HepG2 (cell line): ENCODE data around the gene CFAP300. TPM values are rescaled to one million over a fixed set of nuclear protein-coding genes. Genes with fewer than 3 reads are reported as not detected.

ENCODE experiments used
- ARID3A ChIP-seq: IDR thresholded peaks from 2 replicates; pipeline ENCODE4 v1.6.1; 2012; ENCODE audit warnings: low read depth, low read length, improper control_type of control experiment
- CHD4 ChIP-seq: fragments of 200-600 bp; sonication (generic); IDR thresholded peaks from 2 replicates; pipeline ENCODE4 v1.7.0; 2017; ENCODE audit warnings: mild to moderate bottlenecking, low read length, borderline replicate concordance
- GZF1 ChIP-seq: sonication (generic); formaldehyde crosslinking; IDR thresholded peaks from 2 replicates; pipeline ENCODE4 v1.5.1; 2020; ENCODE audit warnings: mild to moderate bottlenecking, missing genetic modification reagents
- HINFP ChIP-seq: sonication (generic); formaldehyde crosslinking; IDR thresholded peaks from 2 replicates; pipeline ENCODE4 v1.4.0; 2020; ENCODE audit warnings: low read depth, mild to moderate bottlenecking, missing genetic modification reagents
- HOXD1 ChIP-seq: sonication (generic); formaldehyde crosslinking; IDR thresholded peaks from 2 replicates; pipeline ENCODE4 v1.5.0; 2020; ENCODE audit warnings: missing genetic modification reagents
- KDM3A ChIP-seq: IDR thresholded peaks from 2 replicates; pipeline ENCODE4 v1.6.1; 2018; ENCODE audit warnings: low read depth, missing compliant biosample characterization
- SOX6 ChIP-seq, 2 experiments: fragments of 450-650 bp in 1 of 2; sonication (generic) in 1 of 2; formaldehyde crosslinking in 1 of 2; IDR thresholded peaks; 2 replicates each; pipeline versions ENCODE4 v1.4.0 to v1.6.1; 2017 to 2020; ENCODE audit warnings: antibody characterized with exemption in 1 of 2, mild to moderate bottlenecking in 1 of 2, missing genetic modification reagents in 1 of 2
- TBP ChIP-seq: sonication (generic); formaldehyde crosslinking; IDR thresholded peaks from 2 replicates; pipeline ENCODE4 v1.5.0; 2020; ENCODE audit warnings: missing genetic modification reagents
- TRIM24 ChIP-seq: sonication (generic); formaldehyde crosslinking; IDR thresholded peaks from 2 replicates; pipeline ENCODE4 v1.8.0; 2022; ENCODE audit warnings: mild to moderate bottlenecking, missing genetic modification reagents
- ZNF142 ChIP-seq: sonication (generic); formaldehyde crosslinking; IDR thresholded peaks from 2 replicates; pipeline ENCODE4 v1.4.0; 2020; ENCODE audit warnings: missing genetic modification reagents
- ZNF234 ChIP-seq: sonication (generic); formaldehyde crosslinking; conservative IDR thresholded peaks from 2 replicates; pipeline ENCODE4 v1.5.1; 2020; ENCODE audit warnings: mild to moderate bottlenecking, missing genetic modification reagents
- ZNF333 ChIP-seq: sonication (generic); formaldehyde crosslinking; IDR thresholded peaks from 2 replicates; pipeline ENCODE4 v1.4.0; 2020; ENCODE audit warnings: mild to moderate bottlenecking, missing genetic modification reagents, borderline replicate concordance
- ZSCAN21 ChIP-seq: sonication (generic); formaldehyde crosslinking; IDR thresholded peaks from 2 replicates; pipeline ENCODE4 v1.8.0; 2022; ENCODE audit warnings: mild to moderate bottlenecking, missing genetic modification reagents, moderate library complexity, borderline replicate concordance
- polyA plus RNA-seq, 8 experiments: library from polyadenylated mRNA; depleted of rRNA in 3 of 8; stranded (reverse) in 7 of 8; unstranded in 1 of 8; fragments of >200 nt; fragmentation: Illumina TruSeq in 4 of 8; extraction: Trizol in 4 of 8; gene quantifications; 2 replicates each; pipeline versions ENCODE4 v1.2.1 to v1.2.3, GENCODE V29; 2011 to 2016; ENCODE audit warnings: low read depth in 4 of 8, missing spikeins in 1 of 8, mixed read lengths in 1 of 8; ENCODE audit not compliant: insufficient read depth in 1 of 8
- total RNA-seq, 5 experiments: library from RNA; depleted of rRNA; stranded (reverse); fragments of >200 nt; fragmentation: Illumina TruSeq; extraction: Trizol; gene quantifications; 2 replicates each; pipeline ENCODE4 v1.2.3, GENCODE V29; 2016; ENCODE audit warnings: low read depth in 1 of 5
- TF ChIP-seq, protein P1 (sequence below): sonication (generic); formaldehyde crosslinking; IDR thresholded peaks from 2 replicates; pipeline ENCODE4 v1.4.0; 2020; ENCODE audit warnings: missing genetic modification reagents
- TF ChIP-seq, protein P2 (sequence below): sonication (generic); formaldehyde crosslinking; IDR thresholded peaks from 2 replicates; pipeline ENCODE4 v1.8.0; 2022; ENCODE audit warnings: mild to moderate bottlenecking, missing genetic modification reagents, moderate library complexity

Gene CFAP300
- total and polyA plus RNA-seq, 2 of the 13 experiments (the other 11 are each of a cell fraction or from before 2014, with no cell fraction given), result not detected

- TF ChIP-seq ZNF142 (CRISPR knock-in tag), result no peak; the same call in 1 of the 2 replicates
- TF ChIP-seq, protein P1, sequence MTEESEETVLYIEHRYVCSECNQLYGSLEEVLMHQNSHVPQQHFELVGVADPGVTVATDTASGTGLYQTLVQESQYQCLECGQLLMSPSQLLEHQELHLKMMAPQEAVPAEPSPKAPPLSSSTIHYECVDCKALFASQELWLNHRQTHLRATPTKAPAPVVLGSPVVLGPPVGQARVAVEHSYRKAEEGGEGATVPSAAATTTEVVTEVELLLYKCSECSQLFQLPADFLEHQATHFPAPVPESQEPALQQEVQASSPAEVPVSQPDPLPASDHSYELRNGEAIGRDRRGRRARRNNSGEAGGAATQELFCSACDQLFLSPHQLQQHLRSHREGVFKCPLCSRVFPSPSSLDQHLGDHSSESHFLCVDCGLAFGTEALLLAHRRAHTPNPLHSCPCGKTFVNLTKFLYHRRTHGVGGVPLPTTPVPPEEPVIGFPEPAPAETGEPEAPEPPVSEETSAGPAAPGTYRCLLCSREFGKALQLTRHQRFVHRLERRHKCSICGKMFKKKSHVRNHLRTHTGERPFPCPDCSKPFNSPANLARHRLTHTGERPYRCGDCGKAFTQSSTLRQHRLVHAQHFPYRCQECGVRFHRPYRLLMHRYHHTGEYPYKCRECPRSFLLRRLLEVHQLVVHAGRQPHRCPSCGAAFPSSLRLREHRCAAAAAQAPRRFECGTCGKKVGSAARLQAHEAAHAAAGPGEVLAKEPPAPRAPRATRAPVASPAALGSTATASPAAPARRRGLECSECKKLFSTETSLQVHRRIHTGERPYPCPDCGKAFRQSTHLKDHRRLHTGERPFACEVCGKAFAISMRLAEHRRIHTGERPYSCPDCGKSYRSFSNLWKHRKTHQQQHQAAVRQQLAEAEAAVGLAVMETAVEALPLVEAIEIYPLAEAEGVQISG (CRISPR knock-in tag), result no peak
- no peak for TF ChIP-seq HOXD1 (CRISPR knock-in tag)
- TF ChIP-seq ZNF333 (CRISPR knock-in tag), result no peak
- TF ChIP-seq ZSCAN21 (CRISPR knock-in tag), result peak; percentile 87
- peak; percentile 68; the same call in 1 of the 2 replicates for TF ChIP-seq GZF1 (CRISPR knock-in tag)
- no peak for TF ChIP-seq TRIM24 (CRISPR knock-in tag)
- TF ChIP-seq CHD4, result no peak; the same call in 1 of the 2 replicates
- no peak for TF ChIP-seq TBP (CRISPR knock-in tag)
- peak; percentile 88 for TF ChIP-seq ARID3A
- no peak for TF ChIP-seq SOX6 (IDR thresholded peaks at IDR 0.05)
- TF ChIP-seq SOX6 (CRISPR knock-in tag; IDR thresholded peaks at IDR 0.05), result peak; percentile 79; the same call in 1 of the 2 replicates
- no peak for TF ChIP-seq KDM3A (CRISPR knock-in tag)
- TF ChIP-seq, protein P2, sequence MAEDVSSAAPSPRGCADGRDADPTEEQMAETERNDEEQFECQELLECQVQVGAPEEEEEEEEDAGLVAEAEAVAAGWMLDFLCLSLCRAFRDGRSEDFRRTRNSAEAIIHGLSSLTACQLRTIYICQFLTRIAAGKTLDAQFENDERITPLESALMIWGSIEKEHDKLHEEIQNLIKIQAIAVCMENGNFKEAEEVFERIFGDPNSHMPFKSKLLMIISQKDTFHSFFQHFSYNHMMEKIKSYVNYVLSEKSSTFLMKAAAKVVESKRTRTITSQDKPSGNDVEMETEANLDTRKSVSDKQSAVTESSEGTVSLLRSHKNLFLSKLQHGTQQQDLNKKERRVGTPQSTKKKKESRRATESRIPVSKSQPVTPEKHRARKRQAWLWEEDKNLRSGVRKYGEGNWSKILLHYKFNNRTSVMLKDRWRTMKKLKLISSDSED (CRISPR knock-in tag), result no peak
- no peak for TF ChIP-seq ZNF234 (CRISPR knock-in tag)
- TF ChIP-seq HINFP (CRISPR knock-in tag), result no peak
Observed at GRCh38 chr11:102111787-102112508, 64.7 kb downstream of the CFAP300 start (continued).
